Measurements from ENCODE around the gene HLA-DMA. TPM values are rescaled to one million over a fixed set of nuclear protein-coding genes. Genes with fewer than 3 reads are reported as not detected.

Gene HLA-DMA
- total and polyA plus RNA-seq, 9 of the 15 experiments (the other 6 are each of a cell fraction or from before 2014, with no cell fraction given): 0.13 to 0.83 (median 0.51) TPM

- TF ChIP-seq, protein P1, sequence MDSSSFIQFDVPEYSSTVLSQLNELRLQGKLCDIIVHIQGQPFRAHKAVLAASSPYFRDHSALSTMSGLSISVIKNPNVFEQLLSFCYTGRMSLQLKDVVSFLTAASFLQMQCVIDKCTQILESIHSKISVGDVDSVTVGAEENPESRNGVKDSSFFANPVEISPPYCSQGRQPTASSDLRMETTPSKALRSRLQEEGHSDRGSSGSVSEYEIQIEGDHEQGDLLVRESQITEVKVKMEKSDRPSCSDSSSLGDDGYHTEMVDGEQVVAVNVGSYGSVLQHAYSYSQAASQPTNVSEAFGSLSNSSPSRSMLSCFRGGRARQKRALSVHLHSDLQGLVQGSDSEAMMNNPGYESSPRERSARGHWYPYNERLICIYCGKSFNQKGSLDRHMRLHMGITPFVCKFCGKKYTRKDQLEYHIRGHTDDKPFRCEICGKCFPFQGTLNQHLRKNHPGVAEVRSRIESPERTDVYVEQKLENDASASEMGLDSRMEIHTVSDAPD (CRISPR knock-in tag; IDR thresholded peaks at IDR 0.05): 0 out of 2 replicates have a peak, but pooled peaks have one; percentile 18
- TF ChIP-seq FIP1L1 (IDR thresholded peaks at IDR 0.05; ENCODE audit: low read depth, low read length, poor library complexity, severe bottlenecking) (no peak), ETS2 (tag; IDR thresholded peaks at IDR 0.05; ENCODE audit: borderline replicate concordance, poor library complexity, severe bottlenecking) (no peak), MXD1 (CRISPR knock-in tag; IDR thresholded peaks at IDR 0.05; ENCODE audit: borderline replicate concordance, poor library complexity, severe bottlenecking) (no peak), ZNF592 (IDR thresholded peaks at IDR 0.05) (no peak), ELF1 (tag; IDR thresholded peaks at IDR 0.05) (no peak), DLX4 (CRISPR knock-in tag; IDR thresholded peaks at IDR 0.05) (no peak), RBM34 (IDR thresholded peaks at IDR 0.05; ENCODE audit: borderline replicate concordance, insufficient read depth, low read length) (no peak), HDAC2 (IDR thresholded peaks at IDR 0.05) (peak; percentile 76), KLF13 (tag; IDR thresholded peaks at IDR 0.05; ENCODE audit: borderline replicate concordance, low read depth) (peak; percentile 92), SMAD1 (IDR thresholded peaks at IDR 0.05; ENCODE audit: low read depth, low read length, partially characterized antibody) (peak; percentile 98), NR1H2 (CRISPR knock-in tag; IDR thresholded peaks at IDR 0.05) (no peak; the same call in 1 of the 2 replicates)
- TF ChIP-seq, protein P2, sequence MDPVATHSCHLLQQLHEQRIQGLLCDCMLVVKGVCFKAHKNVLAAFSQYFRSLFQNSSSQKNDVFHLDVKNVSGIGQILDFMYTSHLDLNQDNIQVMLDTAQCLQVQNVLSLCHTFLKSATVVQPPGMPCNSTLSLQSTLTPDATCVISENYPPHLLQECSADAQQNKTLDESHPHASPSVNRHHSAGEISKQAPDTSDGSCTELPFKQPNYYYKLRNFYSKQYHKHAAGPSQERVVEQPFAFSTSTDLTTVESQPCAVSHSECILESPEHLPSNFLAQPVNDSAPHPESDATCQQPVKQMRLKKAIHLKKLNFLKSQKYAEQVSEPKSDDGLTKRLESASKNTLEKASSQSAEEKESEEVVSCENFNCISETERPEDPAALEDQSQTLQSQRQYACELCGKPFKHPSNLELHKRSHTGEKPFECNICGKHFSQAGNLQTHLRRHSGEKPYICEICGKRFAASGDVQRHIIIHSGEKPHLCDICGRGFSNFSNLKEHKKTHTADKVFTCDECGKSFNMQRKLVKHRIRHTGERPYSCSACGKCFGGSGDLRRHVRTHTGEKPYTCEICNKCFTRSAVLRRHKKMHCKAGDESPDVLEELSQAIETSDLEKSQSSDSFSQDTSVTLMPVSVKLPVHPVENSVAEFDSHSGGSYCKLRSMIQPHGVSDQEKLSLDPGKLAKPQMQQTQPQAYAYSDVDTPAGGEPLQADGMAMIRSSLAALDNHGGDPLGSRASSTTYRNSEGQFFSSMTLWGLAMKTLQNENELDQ (CRISPR knock-in tag; IDR thresholded peaks at IDR 0.05; ENCODE audit: borderline replicate concordance): no peak
- TF ChIP-seq, protein P3, sequence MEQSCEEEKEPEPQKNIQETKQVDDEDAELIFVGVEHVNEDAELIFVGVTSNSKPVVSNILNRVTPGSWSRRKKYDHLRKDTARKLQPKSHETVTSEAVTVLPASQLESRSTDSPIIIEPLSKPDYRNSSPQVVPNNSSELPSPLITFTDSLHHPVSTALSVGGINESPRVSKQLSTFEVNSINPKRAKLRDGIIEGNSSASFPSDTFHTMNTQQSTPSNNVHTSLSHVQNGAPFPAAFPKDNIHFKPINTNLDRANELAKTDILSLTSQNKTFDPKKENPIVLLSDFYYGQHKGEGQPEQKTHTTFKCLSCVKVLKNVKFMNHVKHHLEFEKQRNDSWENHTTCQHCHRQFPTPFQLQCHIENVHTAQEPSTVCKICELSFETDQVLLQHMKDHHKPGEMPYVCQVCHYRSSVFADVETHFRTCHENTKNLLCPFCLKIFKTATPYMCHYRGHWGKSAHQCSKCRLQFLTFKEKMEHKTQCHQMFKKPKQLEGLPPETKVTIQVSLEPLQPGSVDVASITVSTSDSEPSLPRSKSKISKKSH (CRISPR knock-in tag; IDR thresholded peaks at IDR 0.05): no peak
Observed at GRCh38 chr6:32971581-32972352, 18.9 kb upstream of the HLA-DMA start (continued).

Measured in K562 (cell line).